ENCODE measurements around the gene DNAH17.

Gene DNAH17

DNA sequence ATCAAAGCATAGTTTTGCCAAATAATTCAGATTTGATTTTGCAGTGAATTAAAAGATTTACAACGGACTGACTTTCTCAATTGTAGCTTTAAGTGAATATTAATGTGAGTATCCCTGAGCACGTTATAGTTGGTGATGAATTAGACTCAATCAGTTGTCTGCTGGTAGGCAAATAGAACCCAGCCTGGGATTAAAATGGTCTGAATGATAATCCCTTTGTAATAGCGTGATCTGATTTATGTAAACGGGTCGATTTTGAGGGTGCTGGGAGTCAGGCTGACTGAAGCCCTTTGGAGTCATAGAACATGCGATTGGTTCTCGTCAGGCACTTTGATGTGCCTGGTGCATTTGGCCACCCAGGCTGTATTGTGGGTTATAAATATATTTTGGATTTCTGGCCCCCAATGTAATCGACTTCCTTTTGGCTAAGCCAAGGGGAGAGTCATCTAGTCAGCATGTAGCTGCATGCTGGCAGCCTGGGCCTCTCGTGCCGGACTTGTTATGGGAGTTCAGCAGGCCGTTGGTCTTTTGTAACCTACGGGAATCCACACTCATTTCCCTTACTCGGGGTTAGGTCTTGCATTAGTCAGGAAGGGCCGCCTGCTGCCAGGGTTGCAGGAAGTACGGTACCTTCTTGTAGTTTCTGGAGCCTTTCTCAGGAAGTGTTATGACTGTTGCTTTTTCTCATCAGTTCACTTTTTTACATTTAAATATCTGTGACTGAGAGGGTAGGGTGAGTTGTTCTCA is 193.3 kb downstream of the DNAH17 start:
- no peak for DNase-seq

DNA sequence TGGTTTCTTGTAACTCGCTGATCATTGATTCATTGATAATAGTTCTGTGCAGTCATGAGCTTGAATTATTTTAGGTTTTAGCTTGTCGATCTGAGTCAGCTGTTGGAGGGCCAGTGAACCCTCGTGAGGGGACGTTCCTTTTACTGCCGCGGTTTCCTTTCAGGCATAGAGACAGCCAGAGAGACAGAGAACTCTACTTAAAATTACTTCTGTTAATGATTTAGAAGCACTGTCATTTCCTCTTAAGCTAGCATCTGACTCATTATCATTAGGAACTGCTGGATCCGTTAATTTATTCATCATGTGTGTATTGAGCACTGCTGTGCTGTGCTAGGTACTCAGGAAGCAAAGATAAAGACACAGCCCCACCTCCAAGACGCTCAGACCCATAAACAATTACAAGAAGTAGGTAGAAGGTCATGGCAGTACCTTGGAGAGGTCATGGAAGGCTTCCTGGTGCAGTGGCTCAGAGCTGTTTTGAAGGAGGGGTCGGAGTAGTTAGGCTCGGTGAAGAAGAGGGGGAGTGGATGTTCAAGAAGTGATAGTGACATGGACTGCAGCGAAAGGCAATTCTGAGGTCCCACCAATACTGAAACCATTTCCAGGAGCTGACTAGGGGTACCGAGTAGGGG is 195.5 kb downstream of the DNAH17 start:
- DNase-seq = no peak

DNA sequence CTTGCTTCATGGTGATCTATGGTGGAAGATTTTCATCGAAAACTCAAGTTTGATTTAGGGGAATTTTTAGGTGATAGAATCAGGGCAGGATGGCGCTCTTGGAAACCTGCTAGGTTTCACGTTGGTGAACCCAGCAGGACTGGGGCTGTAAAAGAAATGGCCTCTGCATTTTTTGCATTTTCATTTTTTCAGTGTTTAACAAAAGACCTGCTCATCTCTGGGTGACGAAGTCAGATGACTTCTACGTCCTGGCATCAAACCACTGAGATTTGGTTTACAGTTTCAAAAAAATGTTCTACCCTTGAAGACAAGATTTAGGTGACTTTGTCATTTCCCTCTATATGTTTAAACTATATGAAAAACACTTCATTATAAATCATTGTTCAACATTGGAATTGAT is 196.8 kb downstream of the DNAH17 start:
- no peak for DNase-seq

DNA sequence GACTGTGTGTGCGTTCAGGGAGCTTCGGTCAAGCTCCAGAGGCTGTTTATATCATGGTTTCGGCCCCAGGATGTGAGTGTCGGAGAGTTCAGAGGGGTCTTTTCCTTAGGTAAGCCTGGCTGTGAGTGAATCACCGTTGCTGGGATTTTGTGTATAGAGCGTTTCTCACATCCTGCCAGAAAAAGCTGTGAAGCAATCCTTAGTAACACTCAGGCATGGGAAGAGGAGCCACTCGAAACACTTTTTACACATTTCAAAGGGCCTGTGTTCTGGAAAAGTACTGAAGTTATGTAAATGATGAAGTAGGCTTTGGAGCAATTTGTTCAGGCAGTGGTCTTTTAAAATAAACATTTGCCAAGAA is 198.1 kb downstream of the DNAH17 start:
- DNase-seq = no peak

DNA sequence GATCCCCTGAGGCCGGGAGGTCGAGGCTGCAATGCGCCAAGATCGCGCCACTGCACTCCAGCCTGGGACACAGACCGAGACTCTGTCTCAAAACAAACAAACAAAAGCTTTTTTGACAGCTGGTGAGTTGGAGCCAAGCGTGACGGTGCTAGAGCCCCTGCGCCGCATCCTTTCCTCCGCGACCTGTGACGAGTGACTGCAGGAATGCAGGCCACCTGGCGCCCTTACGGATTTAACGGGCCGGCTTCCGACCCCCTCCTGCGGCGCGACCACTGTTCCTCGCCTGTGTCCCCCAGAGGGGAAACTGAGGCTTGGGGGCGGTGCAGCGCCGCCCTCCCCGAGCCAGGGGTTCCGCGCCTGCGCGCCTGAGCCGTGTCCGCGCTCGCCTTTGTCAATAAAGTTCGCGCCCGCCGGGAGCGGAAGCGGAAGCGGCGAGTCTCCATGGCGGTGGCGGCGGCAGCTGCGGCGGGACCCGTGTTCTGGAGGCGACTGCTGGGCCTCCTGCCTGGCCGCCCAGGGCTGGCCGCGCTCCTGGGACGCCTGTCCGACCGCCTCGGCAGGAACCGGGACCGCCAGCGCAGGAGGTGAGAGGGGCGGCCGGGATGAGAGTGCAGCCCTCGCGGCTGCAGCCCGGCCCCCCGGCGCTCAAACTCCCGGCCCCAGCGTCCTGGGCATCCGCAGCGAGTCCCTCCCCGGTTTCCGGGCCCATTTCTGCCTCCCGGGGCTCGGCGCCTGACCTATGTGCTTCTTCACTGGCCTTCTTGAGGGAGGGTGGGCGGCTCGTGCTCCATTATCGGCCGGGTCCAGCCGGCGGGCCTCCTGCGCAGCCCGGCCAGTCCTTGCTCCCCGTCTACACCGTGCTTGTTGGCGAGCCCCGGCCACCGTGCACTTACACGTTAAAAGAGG is 198.7 kb downstream of the DNAH17 start, which contains the start of gene PGS1:
TSS of gene PGS1 (plus strand) at position 425 of the 906 bp plus-strand sequence. CDS start at position 442, 17 bp downstream.
- DNase-seq = peak; percentile 62 to 82

DNA sequence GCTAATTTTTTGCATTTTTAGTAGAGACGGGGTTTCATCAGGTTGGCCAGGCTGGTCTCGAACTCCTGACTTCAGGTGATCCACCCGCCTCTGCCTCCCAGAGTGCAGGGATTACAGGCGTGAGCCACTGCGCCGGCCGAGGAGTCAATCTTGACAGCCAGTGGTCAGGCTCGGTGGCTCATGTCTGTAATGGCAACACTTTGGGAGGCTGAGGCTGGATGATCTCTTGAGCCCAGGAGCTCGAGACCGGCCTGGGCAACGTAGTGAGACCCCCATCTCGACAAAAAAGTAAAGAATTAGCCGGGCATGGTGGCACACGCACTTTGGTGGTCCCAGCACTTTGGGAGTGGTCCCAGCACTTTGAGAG is 199.4 kb downstream of the DNAH17 start:
- DNase-seq = no peak

DNA sequence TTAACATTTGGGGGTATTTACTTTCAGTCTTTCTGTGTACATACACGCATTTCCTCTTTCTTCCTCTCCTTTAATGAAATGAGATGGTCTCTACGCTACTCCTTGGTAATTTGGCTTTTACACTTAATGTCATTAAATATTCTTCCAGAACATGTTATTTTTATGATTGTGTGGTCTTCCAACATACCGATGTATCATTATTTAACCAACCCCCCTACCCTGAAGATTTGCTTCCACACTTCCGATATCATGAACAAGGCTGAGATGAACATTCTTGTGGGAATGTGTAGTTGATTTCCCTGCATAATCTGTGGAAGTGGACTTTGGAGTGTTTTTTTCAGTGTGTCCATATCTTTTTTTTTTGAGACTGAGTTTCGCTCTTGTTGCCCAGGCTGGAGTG is 201.0 kb downstream of the DNAH17 start:
- DNase-seq = no peak

DNA sequence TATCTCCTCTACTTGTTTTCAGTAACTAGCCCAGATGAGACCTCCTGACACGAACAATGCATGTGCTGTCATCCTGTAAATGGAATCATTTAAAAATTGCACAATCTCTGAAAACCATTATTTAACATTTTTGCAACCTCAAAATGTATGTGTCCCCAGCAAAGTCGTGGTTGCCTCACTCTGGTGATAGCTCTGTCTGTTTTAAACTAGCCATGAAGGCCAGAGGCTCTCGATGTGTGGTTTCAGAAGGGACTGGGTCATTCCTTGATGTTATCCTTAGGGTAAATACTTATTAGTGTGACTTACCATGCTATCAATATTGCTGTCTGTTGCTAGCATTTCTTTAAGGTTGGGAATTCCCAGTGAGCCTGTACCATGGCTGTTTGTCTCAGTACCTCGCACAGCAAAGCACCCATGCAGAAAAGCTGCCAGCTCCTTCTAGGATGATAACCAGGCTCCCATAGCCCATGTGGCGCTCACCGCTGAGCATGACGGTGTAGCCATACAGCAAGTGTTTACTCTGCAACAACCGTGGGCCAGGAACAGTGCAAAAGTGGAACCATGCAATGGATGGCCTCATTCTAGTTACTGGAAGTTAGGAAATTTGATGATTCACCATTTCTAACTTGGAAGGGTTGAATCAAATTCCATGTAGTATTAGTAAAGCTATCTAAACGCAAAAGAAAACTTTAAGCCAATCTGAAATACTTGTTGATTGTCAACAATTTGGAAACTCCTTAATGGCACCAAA is 201.6 kb downstream of the DNAH17 start:
- no peak for DNase-seq

DNA sequence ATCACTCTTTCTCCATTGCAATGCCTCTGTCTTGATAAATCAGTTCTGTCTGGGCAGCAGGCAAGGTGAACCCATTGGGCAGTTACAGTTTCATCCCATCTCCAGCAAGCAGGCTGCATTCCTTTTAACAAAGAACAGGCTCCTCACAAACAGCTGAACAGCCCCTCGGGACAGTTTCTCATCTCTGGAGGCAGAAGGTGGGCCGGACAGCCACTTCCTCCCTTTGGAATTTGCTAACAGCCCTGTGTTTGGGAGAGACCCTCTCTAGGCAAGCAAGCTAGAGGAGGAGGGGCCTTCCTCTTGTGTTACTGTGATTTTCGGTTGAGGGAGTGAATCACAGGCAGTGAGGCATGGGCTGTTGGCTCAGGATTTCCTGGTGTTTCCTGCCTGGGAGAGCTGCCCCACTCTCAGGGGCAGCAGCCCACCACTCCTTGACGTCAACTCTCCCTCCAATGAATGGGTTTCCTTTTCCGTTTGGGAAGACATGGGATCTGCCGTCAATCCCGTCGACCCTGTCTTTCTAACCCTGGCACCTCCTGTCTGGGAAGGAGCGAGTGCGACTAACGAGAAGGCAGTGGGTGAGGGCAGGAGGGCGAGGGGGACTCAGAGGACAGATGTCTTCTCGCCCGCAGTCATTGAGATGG is 202.4 kb downstream of the DNAH17 start:
- no peak for DNase-seq

DNA sequence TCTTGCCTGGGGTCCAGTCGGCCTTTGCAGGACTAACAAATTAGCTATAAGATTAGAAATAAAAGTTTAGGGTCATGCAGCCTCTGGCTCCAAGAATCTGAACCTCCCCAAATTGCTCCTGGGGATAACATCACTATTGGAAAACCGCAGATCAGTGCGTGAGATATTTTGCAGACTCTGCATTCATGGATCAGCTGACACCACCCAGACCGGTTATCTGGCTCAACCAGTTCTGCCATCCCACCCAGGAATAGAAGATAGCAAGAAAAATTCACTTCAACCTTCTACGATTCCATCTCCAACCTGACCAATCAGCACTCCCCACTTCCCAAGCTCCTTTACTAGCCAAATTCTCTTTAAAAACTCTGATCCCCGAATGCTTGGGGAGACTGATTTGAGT is 203.0 kb downstream of the DNAH17 start:
- DNase-seq = no peak
